NCI-H2196 treated with DMSO at 0.1 percent for 48 hours (cell line): Measurements from ENCODE around the gene PRRT1B.
"Not testable (repeated sequence)": the region's sequence is repeated elsewhere in the genome, so short reads cannot be mapped to it uniquely, and the experiment has no call there.

Experiments used
- DNase-seq: peaks from one replicate; lab custom pipeline; 2025; ENCODE audit not compliant: unreplicated experiment; lab: John Stamatoyannopoulos, UW

Gene PRRT1B

GRCh38 chr9:131549186-131549585 is 3.9 kb downstream of the PRRT1B start:
- DNase-seq, result not testable (repeated sequence)

GRCh38 chr9:131550465-131550864 is 5.1 kb downstream of the PRRT1B start:
- DNase-seq, result not testable (repeated sequence)

DNA sequence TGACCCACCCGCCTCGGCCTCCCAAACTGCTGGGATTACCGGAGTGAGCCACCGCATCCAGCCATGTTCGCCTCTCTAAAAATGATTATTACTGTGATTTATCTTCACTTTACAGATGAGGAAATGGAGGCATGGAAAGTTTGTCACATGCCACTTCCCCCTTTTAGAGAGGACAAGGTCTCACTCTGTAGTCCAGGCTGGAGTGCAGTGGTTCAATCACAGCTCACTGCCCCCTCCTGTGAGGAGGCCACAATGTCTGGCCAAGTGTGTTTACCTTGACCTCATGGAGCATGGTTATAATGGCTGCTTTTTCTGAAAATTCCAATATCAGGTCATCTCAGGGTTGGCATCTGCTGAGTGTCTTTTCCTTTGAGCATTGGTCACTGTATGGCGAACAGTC is 6.7 kb downstream of the PRRT1B start:
- no peak for DNase-seq

DNA sequence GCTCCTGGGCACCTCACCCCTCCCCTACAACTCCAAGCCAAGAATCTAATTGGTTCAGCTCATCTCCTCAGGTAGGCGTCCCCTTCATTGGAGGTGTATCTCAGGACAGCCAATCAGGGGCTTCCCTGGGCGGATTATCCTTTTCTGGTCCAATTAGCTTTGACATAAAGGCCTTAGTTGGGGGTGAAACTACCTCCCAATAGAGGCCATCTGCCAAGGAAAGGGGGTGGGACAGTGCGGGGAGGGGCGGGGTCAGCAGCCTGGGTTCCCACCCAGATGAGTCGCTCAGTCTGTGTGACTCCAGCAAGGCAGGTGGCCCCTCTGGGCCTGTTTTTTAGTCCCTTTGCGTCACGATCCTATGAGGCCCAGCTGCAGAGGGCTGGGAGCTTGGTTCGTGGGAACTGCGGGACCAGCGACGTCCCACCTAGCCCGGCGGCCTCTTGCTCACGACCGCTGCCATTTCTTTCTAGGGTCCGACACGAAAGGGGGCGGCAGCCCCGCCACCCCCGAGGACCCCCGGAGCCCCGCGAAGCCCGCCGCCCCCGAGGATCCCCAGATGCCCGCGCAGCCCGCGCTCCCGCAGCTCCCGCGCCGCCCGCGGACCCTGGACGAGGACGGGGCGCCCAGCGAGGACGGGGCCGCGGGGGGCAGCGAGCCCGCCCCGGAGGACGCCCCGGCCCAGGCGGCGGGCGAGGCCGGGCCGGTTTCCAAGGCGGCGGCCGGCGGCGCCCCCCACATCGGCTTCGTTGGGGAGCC is 8.9 kb downstream of the PRRT1B start:
- no peak for DNase-seq

DNA sequence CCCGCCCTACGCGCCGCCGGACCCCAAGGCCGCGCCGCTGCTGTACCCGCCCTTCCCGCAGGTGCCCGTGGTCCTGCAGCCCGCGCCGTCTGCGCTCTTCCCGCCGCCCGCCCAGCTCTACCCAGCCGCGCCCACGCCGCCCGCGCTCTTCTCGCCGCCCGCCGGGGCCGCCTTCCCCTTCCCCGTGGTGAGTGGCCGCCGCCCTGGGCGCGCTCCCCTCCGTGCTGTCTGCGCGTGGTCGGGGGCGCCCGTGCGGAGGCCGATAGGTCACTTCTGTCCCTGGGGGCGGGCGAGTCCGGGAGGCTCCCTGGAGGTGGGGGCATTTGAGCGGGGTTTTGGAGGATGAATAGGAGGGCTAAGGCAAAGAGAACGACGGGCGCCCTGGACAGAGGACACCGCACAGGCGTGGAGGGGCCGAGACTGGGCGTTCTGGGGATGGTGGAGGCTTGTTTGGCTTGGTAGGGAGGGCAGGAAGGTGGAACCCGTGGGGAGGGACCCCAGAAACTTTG is 9.6 kb downstream of the PRRT1B start:
- no peak for DNase-seq

DNA sequence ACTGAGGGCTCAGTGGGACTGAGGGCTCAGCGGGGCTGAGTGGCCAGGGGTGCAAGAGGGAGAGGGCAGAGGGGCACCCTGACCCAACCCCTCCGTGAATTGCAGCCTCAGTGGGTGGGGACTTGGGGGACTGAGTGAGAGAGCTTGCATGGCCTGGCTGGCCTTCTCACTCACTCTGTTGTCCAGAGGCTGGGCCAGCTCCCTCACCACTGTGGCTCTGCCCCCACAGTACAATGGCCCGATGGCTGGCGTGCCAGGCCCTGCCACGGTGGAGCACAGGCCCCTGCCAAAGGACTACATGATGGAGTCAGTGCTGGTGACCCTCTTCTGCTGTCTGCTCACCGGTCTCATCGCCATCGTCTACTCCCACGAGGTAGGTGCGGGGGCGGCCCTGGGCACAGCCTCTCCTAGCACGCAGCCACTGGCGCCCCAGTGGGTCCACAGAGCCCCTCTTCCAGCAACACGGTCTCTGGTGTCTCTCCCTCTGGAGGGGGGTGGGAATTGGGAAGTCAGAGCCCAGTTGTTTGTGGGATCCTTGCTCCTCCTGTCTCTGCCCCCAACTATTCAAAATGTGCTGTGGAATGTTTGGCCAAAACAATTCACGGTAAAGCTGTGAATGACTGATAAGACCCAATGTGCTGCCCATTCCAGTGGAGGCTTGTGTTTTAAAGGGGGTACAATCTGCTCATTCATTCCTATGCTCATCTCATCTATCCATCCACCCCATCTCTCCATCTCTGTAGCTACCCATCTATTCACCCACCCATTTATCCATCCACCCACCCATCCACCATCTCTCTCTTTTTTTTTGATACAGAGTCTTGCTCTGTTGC is 10.7 kb downstream of the PRRT1B start:
- DNase-seq, result no peak

DNA sequence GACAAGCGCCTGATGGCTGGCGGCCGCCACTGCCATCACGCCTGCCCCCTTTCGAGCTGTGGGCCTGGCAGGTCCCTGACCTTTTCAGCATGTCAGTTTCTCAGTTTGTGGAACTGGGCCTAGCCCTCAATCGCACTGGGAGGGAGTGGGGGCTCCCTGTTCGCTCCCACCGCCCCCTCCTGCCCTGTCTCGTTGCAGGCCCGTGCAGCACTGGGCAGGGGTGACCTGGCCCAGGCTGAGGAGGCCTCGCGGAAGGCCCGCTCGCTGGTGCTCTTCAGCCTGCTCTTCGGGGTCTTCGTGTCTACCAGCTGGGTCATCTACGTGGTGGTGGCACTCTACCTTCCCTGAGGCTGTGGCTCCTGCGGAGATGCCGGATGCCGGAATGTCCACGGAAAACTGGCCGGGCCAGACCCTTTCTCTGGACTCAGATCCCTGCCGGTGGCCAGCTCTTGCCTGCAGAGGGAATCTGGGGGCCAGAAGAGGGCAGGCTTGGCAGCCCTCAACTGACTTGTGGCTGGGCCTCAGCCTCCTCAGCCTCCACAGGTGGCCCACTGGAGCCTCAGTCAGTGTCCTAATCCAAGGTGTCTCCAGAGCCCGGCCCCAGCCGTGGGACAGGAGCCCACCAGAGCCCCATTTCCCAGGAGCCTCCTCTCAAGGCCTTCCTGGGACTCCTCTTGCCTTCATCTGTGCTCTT is 12.7 kb downstream of the PRRT1B start:
- DNase-seq, result no peak

DNA sequence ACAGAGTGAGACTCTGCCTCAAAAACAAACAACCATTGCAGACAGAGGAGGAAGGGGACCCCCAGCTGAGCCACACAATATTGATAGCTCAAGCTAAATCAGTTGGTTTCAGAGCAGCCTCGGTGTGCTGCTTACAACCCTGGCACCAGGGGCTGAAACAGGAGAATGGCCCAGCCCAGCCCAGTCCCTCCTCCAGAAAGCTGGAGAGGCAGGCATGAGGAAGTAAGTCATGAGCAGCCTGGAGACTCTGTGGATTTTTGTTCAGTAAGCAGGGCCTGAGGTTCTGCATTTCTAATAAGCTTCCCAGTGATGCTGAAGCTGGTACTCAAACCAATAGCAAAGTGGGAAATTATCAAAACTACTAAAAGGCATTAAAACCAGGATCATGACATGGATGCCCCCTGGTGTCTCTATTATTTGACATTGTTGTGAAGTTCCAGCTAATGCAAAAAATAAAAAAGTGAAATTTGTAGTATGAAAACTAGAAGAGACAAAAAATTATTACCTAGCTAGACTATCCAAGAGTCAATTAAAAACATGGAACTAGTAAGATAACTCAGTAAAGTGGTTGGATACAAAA is 14.2 kb downstream of the PRRT1B start:
- DNase-seq, result no peak

DNA sequence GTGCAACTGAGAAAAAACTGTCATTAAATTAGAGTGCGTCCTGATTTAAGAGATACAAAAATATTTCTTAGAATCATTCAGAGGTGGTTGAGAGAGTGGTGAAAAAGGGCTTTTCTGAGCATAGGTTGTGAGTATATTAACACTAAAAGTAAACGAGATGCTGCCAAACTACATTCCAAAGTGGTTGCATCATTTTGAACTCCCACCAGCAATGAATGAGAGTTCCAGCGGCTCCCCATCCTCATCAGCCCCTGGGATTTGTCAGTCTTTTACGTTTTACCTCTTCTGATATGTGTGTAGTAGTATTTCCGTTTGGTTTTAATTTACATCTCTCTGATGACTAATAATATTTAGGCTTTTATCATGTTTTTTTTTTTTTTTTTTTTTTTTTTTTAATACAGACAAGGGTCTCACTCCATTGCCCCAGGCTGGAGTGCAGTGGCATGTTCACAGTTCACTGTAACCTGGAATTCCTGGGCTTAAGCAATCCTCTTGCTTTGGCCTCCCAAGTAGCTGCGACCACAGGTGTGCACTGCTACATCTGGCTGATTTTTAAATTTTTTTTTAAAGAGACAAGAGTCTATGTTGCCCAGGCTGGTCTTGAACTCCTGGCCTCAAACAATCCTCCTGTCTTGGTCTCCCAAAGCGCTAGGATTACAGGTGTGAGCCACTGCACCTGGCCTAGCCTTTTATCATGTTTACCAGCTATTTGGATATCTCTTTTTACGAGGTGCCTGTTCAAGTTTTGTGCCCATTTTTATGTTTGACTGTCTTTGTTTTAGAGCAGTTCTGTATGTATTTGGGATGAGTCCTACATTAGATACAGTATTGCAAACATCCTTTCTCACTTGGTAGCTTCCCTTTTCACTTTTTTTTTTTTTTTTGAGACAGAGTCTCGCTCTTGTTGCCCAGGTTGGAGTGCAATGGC is 17.0 kb downstream of the PRRT1B start:
- no peak for DNase-seq

- DNase-seq, result no peak
Observed at GRCh38 chr9:131565369-131565768, 20.0 kb downstream of the PRRT1B start.

- DNase-seq, result no peak
Observed at GRCh38 chr9:131566158-131566557, 20.8 kb downstream of the PRRT1B start.

- no peak for DNase-seq
Observed at GRCh38 chr9:131567910-131568309, 22.6 kb downstream of the PRRT1B start.

- DNase-seq, result no peak
Observed at GRCh38 chr9:131574730-131575640, 29.7 kb downstream of the PRRT1B start.

GRCh38 chr9:131575946-131576853 is 30.9 kb downstream of the PRRT1B start:
- no peak for DNase-seq

DNA sequence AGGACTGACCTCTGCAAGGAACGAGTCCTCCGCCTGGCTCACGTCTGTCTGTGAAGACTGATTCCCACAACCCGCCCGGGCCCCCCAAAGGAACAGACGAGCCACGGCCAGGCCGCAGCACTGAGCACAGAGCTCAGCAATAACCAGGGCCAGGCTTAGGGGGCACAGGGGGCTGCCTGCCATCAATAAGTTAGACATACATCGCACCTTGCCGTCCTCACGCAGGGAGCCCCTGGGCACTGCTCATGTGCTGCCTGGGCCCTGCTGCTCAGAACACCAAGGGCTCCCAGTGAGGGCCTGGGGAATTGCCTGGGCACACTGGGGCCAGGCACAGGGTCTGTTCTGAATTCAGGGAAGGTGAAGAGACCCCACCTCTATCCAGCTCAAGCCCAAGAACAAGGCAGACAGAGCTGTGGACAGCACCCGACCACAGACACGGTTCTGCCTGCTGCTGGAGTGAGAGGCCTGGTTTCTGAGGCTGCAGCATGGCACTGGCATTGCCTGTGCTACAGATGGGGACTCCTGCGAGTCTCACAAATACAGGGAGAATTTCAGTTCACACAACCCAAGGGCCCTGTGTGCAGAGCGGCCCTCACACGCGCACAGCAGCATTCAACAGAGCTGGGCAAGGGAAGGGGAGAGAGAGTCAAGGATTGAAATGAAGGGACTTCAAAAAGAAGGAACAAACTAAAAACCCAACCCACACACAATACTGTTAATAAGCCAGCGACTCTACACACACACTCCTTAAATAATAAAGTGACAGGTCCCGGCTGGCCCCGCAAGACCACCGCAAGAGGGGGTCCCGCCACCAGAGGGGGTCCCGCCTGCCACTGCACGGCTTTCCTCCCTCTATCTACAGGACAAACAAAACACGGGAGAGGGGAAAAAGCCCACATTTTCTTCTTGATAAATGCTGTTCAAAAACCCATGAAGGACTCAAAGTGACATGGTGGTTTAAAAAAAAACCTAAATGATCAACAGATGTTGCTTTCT is 32.0 kb downstream of the PRRT1B start:
- no peak for DNase-seq

- no peak for DNase-seq
Observed at GRCh38 chr9:131578021-131578420, 32.7 kb downstream of the PRRT1B start.
